ENCODE results near the gene TMEM217. TPM values are rescaled to one million over a fixed set of nuclear protein-coding genes. Genes with fewer than 3 reads are reported as not detected.

TMEM217 gene
- total RNA-seq, 2 donors from 2014 or later, result 0.41 to 6.2 TPM

- no peak for TF ChIP-seq CTCF (IDR thresholded peaks at IDR 0.05)
- Histone ChIP-seq H3K4me3 (peak overlapping the region; percentile 12), H3K9me3 (no peaks in the 10 kb centered on the region), H3K27me3 (replicated peaks; ENCODE audit: insufficient read depth) (no peaks in the 10 kb centered on the region), H3K27ac (peak overlapping the region; percentile 89 to 95), H3K36me3 (no peaks in the 10 kb centered on the region), H3K4me1 (ENCODE audit: control insufficient read depth in 1 of 2, low read depth in 2 of 2) (peaks cover 39 to 52% of the 10 kb centered on the region in 2 donors)
- ATAC-seq (ENCODE audit: insufficient number of reproducible peaks, low FRiP score, low read depth) (peak; percentile 91), DNase-seq (ENCODE audit: low spot score) (peak; percentile 85)
Measured at GRCh38 chr6:37244430-37245310, 13.3 kb downstream of the TMEM217 start.

GRCh38 chr6:37243816-37244370, 14.1 kb downstream of the TMEM217 start:
- no peaks in the 10 kb centered on the region for H3K36me3 ChIP-seq
- no peak overlapping the region for H3K4me3 ChIP-seq
- no peaks in the 10 kb centered on the region for H3K9me3 ChIP-seq
- H3K27me3 ChIP-seq (replicated peaks; ENCODE audit: insufficient read depth), result no peaks in the 10 kb centered on the region
- peaks cover 46 to 59% of the 10 kb centered on the region in 2 donors for H3K4me1 ChIP-seq (ENCODE audit: control insufficient read depth in 1 of 2, low read depth in 2 of 2)
- no peak for TF ChIP-seq CTCF (IDR thresholded peaks at IDR 0.05)
- peak overlapping the region; percentile 89 to 92 for H3K27ac ChIP-seq
- ATAC-seq (ENCODE audit: insufficient number of reproducible peaks, low FRiP score, low read depth) (no peak), DNase-seq (ENCODE audit: low spot score) (no peak)

- Histone ChIP-seq H3K9me3 (no peaks in the 10 kb centered on the region), H3K4me3 (no peak overlapping the region), H3K4me1 (ENCODE audit: control insufficient read depth in 1 of 2, low read depth in 2 of 2) (peaks cover 52 to 66% of the 10 kb centered on the region in 2 donors), H3K27me3 (replicated peaks; ENCODE audit: insufficient read depth) (no peaks in the 10 kb centered on the region), H3K27ac (peak overlapping the region; percentile 89 to 92), H3K36me3 (no peaks in the 10 kb centered on the region)
- DNase-seq (ENCODE audit: low spot score) (no peak), ATAC-seq (ENCODE audit: insufficient number of reproducible peaks, low FRiP score, low read depth) (no peak)
- TF ChIP-seq CTCF (IDR thresholded peaks at IDR 0.05), result no peak
Measured at GRCh38 chr6:37243131-37243815, 14.7 kb downstream of the TMEM217 start.

GRCh38 chr6:37242429-37243052, 15.4 kb downstream of the TMEM217 start:
- no peak for TF ChIP-seq CTCF (IDR thresholded peaks at IDR 0.05)
- Histone ChIP-seq H3K27ac (peak overlapping the region; percentile 89 to 92), H3K27me3 (replicated peaks; ENCODE audit: insufficient read depth) (no peaks in the 10 kb centered on the region), H3K9me3 (no peaks in the 10 kb centered on the region), H3K4me3 (no peak overlapping the region), H3K36me3 (no peaks in the 10 kb centered on the region), H3K4me1 (ENCODE audit: control insufficient read depth in 1 of 2, low read depth in 2 of 2) (peaks cover 55 to 70% of the 10 kb centered on the region in 2 donors)
- ATAC-seq (ENCODE audit: insufficient number of reproducible peaks, low FRiP score, low read depth), result peak; percentile 42
- DNase-seq (ENCODE audit: low spot score), result peak; percentile 52

Data from thoracic aorta (tissue), 2 donors.